Endothelial cell of umbilical vein (primary cell): ENCODE measurements around the gene ARID5A. TPM values are rescaled to one million over a fixed set of nuclear protein-coding genes. Genes with fewer than 3 reads are reported as not detected.

Experiments
- BruUV-seq: library from RNA; stranded (reverse); fragments of 400-500 nt; replicated peaks from 2 replicates; lab custom pipeline; 2021; lab: Mats Ljungman, UMichigan
- CTCF ChIA-PET: fragments of 300-600, 350-600 bp; sonication (Branson Sonifier 250); formaldehyde crosslinking; loops from one replicate; lab custom pipeline; 2021; ENCODE audit warnings: antibody characterized with exemption, inconsistent platforms; lab: Charles Lee
- POLR2A ChIA-PET: fragments of 300-600, 350-600 bp; sonication (Branson Sonifier 250); formaldehyde crosslinking; loops from one replicate; lab custom pipeline; 2021; ENCODE audit warnings: antibody characterized with exemption, inconsistent platforms; lab: Charles Lee
- DNase-seq: peaks from one replicate; pipeline ENCODE4 v3.0.0-alpha.2; 2011; ENCODE audit warnings: low read depth, low spot score
- FAIRE-seq: peaks from 2 replicates; lab custom pipeline; 2011; peaks lifted over from hg19 to GRCh38; lab: Jason Lieb, UNC
- H2AFZ ChIP-seq: 2 replicates; pipeline ENCODE4 v1.6.0; 2012; ENCODE audit warnings: low read depth, low read length, control low read depth, inconsistent platforms
- H3K27ac ChIP-seq: 2 replicates; pipeline ENCODE4 v1.5.1; 2011; ENCODE audit warnings: low read depth, mild to moderate bottlenecking, control low read depth, low read length, moderate library complexity; ENCODE audit not compliant: insufficient read depth
- H3K27me3 ChIP-seq, 2 experiments: 2 replicates each; pipeline versions ENCODE4 v1.6.0 to v1.6.1; 2011; ENCODE audit warnings: low read length in 2 of 2, mixed read lengths in 1 of 2; ENCODE audit not compliant: control insufficient read depth in 2 of 2, insufficient read depth in 2 of 2
- H3K36me3 ChIP-seq, 2 experiments: 2 replicates in 1 of 2; 3 replicates in 1 of 2; pipeline ENCODE4 v1.5.1; 2011; ENCODE audit warnings: low read length in 2 of 2, mild to moderate bottlenecking in 1 of 2, moderate library complexity in 1 of 2; ENCODE audit not compliant: control insufficient read depth in 2 of 2, insufficient read depth in 2 of 2; ENCODE audit errors: extremely low read depth in 1 of 2
- H3K4me1 ChIP-seq: 3 replicates; pipeline ENCODE4 v1.5.1; 2011; ENCODE audit warnings: mild to moderate bottlenecking, low read length; ENCODE audit not compliant: control insufficient read depth, insufficient read depth; ENCODE audit errors: extremely low read depth
- H3K4me2 ChIP-seq: 2 replicates; pipeline ENCODE4 v1.6.1; 2011; ENCODE audit warnings: low read length, control low read depth, mixed read lengths; ENCODE audit not compliant: insufficient read depth
- H3K4me3 ChIP-seq, 3 experiments: fragments of 200-600 bp in 1 of 3; sonication (generic), shearing (Covaris generic) in 1 of 3; replicated peaks in 1 of 3; 2 replicates each; pipeline ENCODE4 v1.5.1; 2011 to 2016; ENCODE audit warnings: control low read depth in 3 of 3, low read length in 3 of 3, mild to moderate bottlenecking in 2 of 3, inconsistent platforms in 1 of 3, low read depth in 1 of 3, moderate library complexity in 1 of 3; ENCODE audit not compliant: insufficient read depth in 1 of 3
- H3K79me2 ChIP-seq: 2 replicates; pipeline ENCODE4 v1.6.0; 2012; ENCODE audit warnings: low read length, inconsistent platforms; ENCODE audit not compliant: control insufficient read depth, insufficient read depth
- H3K9ac ChIP-seq: replicated peaks from 2 replicates; pipeline ENCODE3; 2011; ENCODE audit warnings: low read length, control low read depth; ENCODE audit not compliant: insufficient read depth; ENCODE audit errors: extremely low read depth
- H3K9me1 ChIP-seq: replicated peaks from 3 replicates; pipeline ENCODE4 v1.6.0; 2011; ENCODE audit warnings: mild to moderate bottlenecking, low read length; ENCODE audit not compliant: control insufficient read depth, insufficient read depth; ENCODE audit errors: extremely low read depth
- H3K9me3 ChIP-seq: replicated peaks from 2 replicates; pipeline ENCODE4 v1.5.1; 2012; ENCODE audit warnings: low read length, inconsistent platforms; ENCODE audit not compliant: control insufficient read depth, insufficient read depth
- H4K20me1 ChIP-seq: replicated peaks from 2 replicates; pipeline ENCODE3; 2011; ENCODE audit warnings: mild to moderate bottlenecking, low read length; ENCODE audit not compliant: control insufficient read depth, insufficient read depth; ENCODE audit errors: extremely low read depth
- CTCF ChIP-seq, 2 donors: IDR thresholded peaks; 1 replicate in 1 of 2; 2 replicates in 1 of 2; pipeline ENCODE4 v1.5.1; 2011; ENCODE audit warnings: low read length in 2 of 2, mild to moderate bottlenecking in 2 of 2, moderate library complexity in 2 of 2, control low read depth in 1 of 2, inconsistent platforms in 1 of 2, low read depth in 1 of 2; ENCODE audit not compliant: insufficient read depth in 1 of 2; ENCODE audit errors: extremely low read depth in 1 of 2
- EZH2 ChIP-seq: IDR thresholded peaks from 2 replicates; pipeline ENCODE4 v1.6.1; 2012; ENCODE audit warnings: borderline replicate concordance, low read depth, mild to moderate bottlenecking, moderate library complexity, low read length, inconsistent platforms; ENCODE audit not compliant: severe bottlenecking
- FOS ChIP-seq: IDR thresholded peaks from 2 replicates; pipeline ENCODE4 v1.6.1; 2011; ENCODE audit warnings: mild to moderate bottlenecking, low read length, moderate library complexity, borderline replicate concordance; ENCODE audit not compliant: insufficient read depth
- GATA2 ChIP-seq: IDR thresholded peaks from 2 replicates; pipeline ENCODE4 v1.7.0; 2011; ENCODE audit warnings: low read depth, mild to moderate bottlenecking, moderate library complexity, mixed read lengths, low read length; ENCODE audit not compliant: insufficient read length, insufficient read depth
- JUN ChIP-seq: IDR thresholded peaks from 2 replicates; pipeline ENCODE4 v1.6.1; 2011; ENCODE audit warnings: borderline replicate concordance, low read depth; ENCODE audit not compliant: insufficient read length, insufficient read depth
- MAX ChIP-seq: IDR thresholded peaks from 2 replicates; pipeline ENCODE4 v1.6.1; 2011; ENCODE audit not compliant: insufficient read depth, insufficient read length
- MYC ChIP-seq: IDR thresholded peaks from one replicate; pipeline ENCODE4 v1.6.1; 2011; ENCODE audit warnings: mild to moderate bottlenecking, low read depth, low read length
- POLR2A ChIP-seq: IDR thresholded peaks from 2 replicates; pipeline ENCODE4 v1.6.1; 2012; ENCODE audit warnings: low read depth, mild to moderate bottlenecking, control low read depth, low read length
- POLR2AphosphoS5 ChIP-seq: IDR thresholded peaks from 2 replicates; pipeline ENCODE4 v1.6.1; 2012; ENCODE audit warnings: low read depth, mild to moderate bottlenecking, control low read depth, low read length, moderate library complexity; ENCODE audit not compliant: insufficient read depth
- dilution Hi-C: fragments of 300-500 bp; cut with MboI; formaldehyde crosslinking; loops from one replicate; pipeline ENCODE4 v1.15.0; 2019; ENCODE audit warnings: low sequenced_read_pairs; ENCODE audit not compliant: extremely low pct_ligation_motif_present
- intact Hi-C: fragments of 100-400 bp; cut with micrococcal nuclease; formaldehyde crosslinking; loops from one replicate; pipeline ENCODE4 v1.10.0; 2022
- polyA plus RNA-seq, 4 experiments: library from polyadenylated mRNA; depleted of rRNA in 3 of 4; stranded (reverse) in 3 of 4; unstranded in 1 of 4; fragments of >200 nt; gene quantifications; 2 replicates each; pipeline versions ENCODE4 v1.2.1 to v1.2.3, GENCODE V29; 2011 to 2012; ENCODE audit warnings: missing spikeins in 1 of 4
- total RNA-seq: library from RNA; stranded (reverse); gene quantifications from 2 replicates; pipeline ENCODE4 v1.2.3, GENCODE V29; 2021

ARID5A gene
- total and polyA plus RNA-seq, 2 donors (not counting 3 experiments of a cell fraction or from before 2014, with no cell fraction given): 18.0 to 24.7 TPM

GRCh38 chr2:96534701-96535181 is 1.8 kb upstream of the ARID5A start:
- FAIRE-seq (no peak), DNase-seq (no peak)
- Histone ChIP-seq H3K9me1 (no peaks in the 10 kb centered on the region), H4K20me1 (no peaks in the 10 kb centered on the region), H3K4me3 (no peak overlapping the region), H3K9ac (no peak overlapping the region), H3K4me2 (no peak overlapping the region), H3K4me1 (peaks cover 40% of the 10 kb centered on the region), H3K9me3 (no peaks in the 10 kb centered on the region), H3K27me3 (no peaks in the 10 kb centered on the region), H3K27ac (no peak overlapping the region), H2AFZ (no peak overlapping the region), H3K79me2 (peaks cover 25% of the 10 kb centered on the region), H3K36me3 (no peaks in the 10 kb centered on the region)
- ChIA-PET POLR2A (no interaction called here), CTCF (interaction anchor here (8.7 kb wide), 1 partner anchor 18 kb away, joined by 130 read pairs; no protein-coding TSS in a partner anchor)
- intact Hi-C loops (loop anchor here (5.0 kb wide), 1 partner anchor 228 kb away; the partner anchor contains the start of gene CNNM4), dilution Hi-C loops (no loop called here)
- BruUV-seq: no TSS peak
- TF ChIP-seq MAX: no peak
- no peak for TF ChIP-seq JUN
- no peak for TF ChIP-seq EZH2
- no peak for TF ChIP-seq MYC
- TF ChIP-seq GATA2: no peak
- TF ChIP-seq FOS: no peak

- Histone ChIP-seq H3K79me2 (peaks cover 31% of the 10 kb centered on the region), H3K4me3 (no peak overlapping the region), H3K27ac (no peak overlapping the region), H3K27me3 (no peaks in the 10 kb centered on the region), H3K36me3 (no peaks in the 10 kb centered on the region), H2AFZ (no peak overlapping the region), H3K4me2 (no peak overlapping the region), H3K9ac (no peak overlapping the region), H3K9me1 (no peaks in the 10 kb centered on the region), H3K4me1 (peaks cover 40% of the 10 kb centered on the region), H3K9me3 (no peaks in the 10 kb centered on the region), H4K20me1 (no peaks in the 10 kb centered on the region)
- ChIA-PET POLR2A (no interaction called here), CTCF (interaction anchor here (8.7 kb wide), 1 partner anchor 17 kb away, joined by 130 read pairs; no protein-coding TSS in a partner anchor)
- dilution Hi-C loops: no loop called here
- intact Hi-C loops: loop anchor here (5.0 kb wide), 1 partner anchor 227 kb away; the partner anchor contains the start of gene CNNM4
- FAIRE-seq: no peak
- BruUV-seq: no TSS peak
- TF ChIP-seq POLR2A (no peak), CTCF (IDR thresholded peaks at IDR 0.05; ENCODE audit: extremely low read depth in 1 of 2, insufficient read depth in 1 of 2, low read depth in 1 of 2, low read length in 2 of 2) (no peak), POLR2AphosphoS5 (no peak), GATA2 (no peak), MYC (no peak), JUN (no peak), EZH2 (no peak), FOS (no peak), MAX (no peak)
- DNase-seq: no peak
These were observed 1.2 kb upstream of the ARID5A start for GRCh38 chr2:96535331-96535730.
